H1 (cell line): ENCODE measurements around the gene ZDHHC8. TPM values are rescaled to one million over a fixed set of nuclear protein-coding genes. Genes with fewer than 3 reads are reported as not detected.

Source experiments
- CTCF ChIA-PET: fragments of 300-600 bp; sonication (Branson Sonifier 250); formaldehyde crosslinking; loops from one replicate; lab custom pipeline; 2021; ENCODE audit not compliant: partially characterized antibody; lab: Charles Lee
- POLR2A ChIA-PET: fragments of 300-600 bp; sonication (Branson Sonifier 250); formaldehyde crosslinking; loops from one replicate; lab custom pipeline; 2021; ENCODE audit warnings: inconsistent platforms; ENCODE audit not compliant: partially characterized antibody; lab: Charles Lee
- DNase-seq, 2 experiments: peaks; one replicate each; pipeline versions ENCODE4 v3.0.0 to v3.0.0-alpha.2; 2010 to 2022; ENCODE audit warnings: low spot score in 2 of 2, low read depth in 1 of 2, mixed read lengths in 1 of 2
- FAIRE-seq: peaks from 2 replicates; lab custom pipeline; 2011; peaks lifted over from hg19 to GRCh38; lab: Jason Lieb, UNC
- H2AFZ ChIP-seq: 2 replicates; pipeline ENCODE4 v1.8.1; 2012; ENCODE audit warnings: low read length, inconsistent platforms
- H2AK5ac ChIP-seq: 2 replicates; pipeline ENCODE4 v1.6.1; 2013; ENCODE audit warnings: low read depth, low read length
- H2BK120ac ChIP-seq: replicated peaks from 2 replicates; pipeline ENCODE3; 2013; ENCODE audit warnings: low read depth, low read length, inconsistent platforms
- H2BK12ac ChIP-seq: 2 replicates; pipeline ENCODE4 v1.6.1; 2013; ENCODE audit warnings: low read depth, low read length
- H2BK15ac ChIP-seq: 2 replicates; pipeline ENCODE4 v1.6.1; 2013; ENCODE audit warnings: low read length
- H2BK20ac ChIP-seq: 2 replicates; pipeline ENCODE4 v1.6.1; 2013; ENCODE audit warnings: low read length
- H2BK5ac ChIP-seq: 2 replicates; pipeline ENCODE4 v1.6.1; 2013; ENCODE audit warnings: low read depth, low read length
- H3K14ac ChIP-seq: 2 replicates; pipeline ENCODE4 v1.6.1; 2013; ENCODE audit warnings: inconsistent platforms; ENCODE audit not compliant: insufficient read length
- H3K18ac ChIP-seq: 2 replicates; pipeline ENCODE4 v1.6.1; 2013; ENCODE audit warnings: low read length; ENCODE audit errors: extremely low read depth
- H3K23ac ChIP-seq: 2 replicates; pipeline ENCODE4 v1.6.1; 2013; ENCODE audit warnings: inconsistent platforms; ENCODE audit not compliant: insufficient read length
- H3K23me2 ChIP-seq: 2 replicates; pipeline ENCODE4 v1.6.1; 2013; ENCODE audit warnings: low read depth, low read length
- H3K27ac ChIP-seq: 2 replicates; pipeline ENCODE4 v1.6.1; 2011; ENCODE audit warnings: low read depth, low read length, inconsistent platforms
- H3K27me3 ChIP-seq, 4 experiments: replicated peaks in 1 of 4; 1 replicate in 1 of 4; 2 replicates in 3 of 4; pipeline versions ENCODE4 v1.6.1 to v1.8.1; 2011 to 2013; ENCODE audit warnings: low read length in 3 of 4, mild to moderate bottlenecking in 3 of 4, inconsistent platforms in 2 of 4, mixed read lengths in 2 of 4, moderate library complexity in 1 of 4; ENCODE audit not compliant: control insufficient read depth in 3 of 4, insufficient read depth in 3 of 4; ENCODE audit errors: extremely low read depth in 1 of 4
- H3K36me3 ChIP-seq, 4 experiments: 2 replicates each; pipeline versions ENCODE4 v1.6.1 to v1.8.1; 2011 to 2013; ENCODE audit warnings: mild to moderate bottlenecking in 4 of 4, low read length in 3 of 4, moderate library complexity in 2 of 4, control low read depth in 1 of 4, inconsistent platforms in 1 of 4; ENCODE audit not compliant: insufficient read depth in 4 of 4, control insufficient read depth in 2 of 4
- H3K4ac ChIP-seq: replicated peaks from 2 replicates; pipeline ENCODE3; 2013; ENCODE audit warnings: low read length, low read depth, mixed read lengths, inconsistent platforms; ENCODE audit not compliant: insufficient read length
- H3K4me1 ChIP-seq, 4 experiments: replicated peaks in 1 of 4; 1 replicate in 1 of 4; 2 replicates in 3 of 4; pipeline versions ENCODE4 v1.6.1 to v1.8.1; 2011 to 2013; ENCODE audit warnings: low read length in 3 of 4, inconsistent platforms in 2 of 4, mixed read lengths in 1 of 4; ENCODE audit not compliant: insufficient read depth in 4 of 4, control insufficient read depth in 3 of 4
- H3K4me2 ChIP-seq, 2 experiments: 2 replicates each; pipeline versions ENCODE4 v1.6.1 to v1.8.1; 2011 to 2013; ENCODE audit warnings: low read depth in 2 of 2, low read length in 2 of 2, control low read depth in 1 of 2, inconsistent platforms in 1 of 2, mild to moderate bottlenecking in 1 of 2; ENCODE audit not compliant: insufficient read depth in 1 of 2
- H3K4me3 ChIP-seq, 4 experiments: fragments of 200-600, 300-600 bp in 1 of 4; sonication (generic), shearing (Covaris generic), sonication (Bioruptor Twin) in 1 of 4; 2 replicates each; pipeline versions ENCODE4 v1.5.1 to v1.8.1; 2011 to 2016; ENCODE audit warnings: low read length in 4 of 4, low read depth in 3 of 4, control low read depth in 2 of 4, inconsistent platforms in 2 of 4, mild to moderate bottlenecking in 2 of 4, mixed read lengths in 1 of 4, moderate library complexity in 1 of 4; ENCODE audit not compliant: insufficient read depth in 2 of 4; ENCODE audit errors: extremely low read depth in 1 of 4
- H3K56ac ChIP-seq: replicated peaks from 2 replicates; pipeline ENCODE3; 2013; ENCODE audit warnings: low read depth, mild to moderate bottlenecking, mixed read lengths, low read length, inconsistent platforms; ENCODE audit not compliant: insufficient read length
- H3K79me1 ChIP-seq: 2 replicates; pipeline ENCODE4 v1.6.1; 2013; ENCODE audit warnings: low read depth, low read length, control low read depth
- H3K79me2 ChIP-seq, 2 experiments: 2 replicates each; pipeline versions ENCODE4 v1.6.1 to v1.8.1; 2012 to 2013; ENCODE audit warnings: low read length in 2 of 2, mild to moderate bottlenecking in 2 of 2, inconsistent platforms in 1 of 2; ENCODE audit not compliant: insufficient read depth in 2 of 2, control insufficient read depth in 1 of 2
- H3K9ac ChIP-seq, 4 experiments: replicated peaks in 1 of 4; 1 replicate in 1 of 4; 2 replicates in 3 of 4; pipeline versions ENCODE4 v1.6.1 to v1.8.1; 2011 to 2013; ENCODE audit warnings: low read depth in 3 of 4, low read length in 3 of 4, control low read depth in 2 of 4, mild to moderate bottlenecking in 2 of 4, moderate library complexity in 2 of 4, inconsistent platforms in 1 of 4; ENCODE audit errors: extremely low read depth in 1 of 4
- H3K9me3 ChIP-seq, 2 experiments: 2 replicates each; pipeline versions ENCODE4 v1.6.1 to v1.8.1; 2012 to 2013; ENCODE audit warnings: mild to moderate bottlenecking in 2 of 2, moderate library complexity in 2 of 2, control low read depth in 1 of 2, inconsistent platforms in 1 of 2, low read depth in 1 of 2, low read length in 1 of 2, mixed read lengths in 1 of 2; ENCODE audit not compliant: insufficient read depth in 2 of 2
- H4K20me1 ChIP-seq, 2 experiments: replicated peaks in 1 of 2; 2 replicates each; pipeline versions ENCODE3 to v1.8.1; 2011 to 2013; ENCODE audit warnings: inconsistent platforms in 2 of 2, low read length in 2 of 2, mild to moderate bottlenecking in 1 of 2; ENCODE audit not compliant: insufficient read depth in 2 of 2, control insufficient read depth in 1 of 2
- H4K5ac ChIP-seq: 2 replicates; pipeline ENCODE4 v1.6.1; 2013; ENCODE audit warnings: low read length, low read depth, mixed read lengths, inconsistent platforms; ENCODE audit not compliant: insufficient read length
- H4K8ac ChIP-seq: 2 replicates; pipeline ENCODE4 v1.8.0; 2013; ENCODE audit warnings: mild to moderate bottlenecking, moderate library complexity, low read length, inconsistent platforms; ENCODE audit not compliant: insufficient read depth; ENCODE audit errors: extremely low read depth
- H4K91ac ChIP-seq: replicated peaks from 2 replicates; pipeline ENCODE3; 2013; ENCODE audit warnings: low read length, mixed read lengths, inconsistent platforms; ENCODE audit not compliant: insufficient read length
- FOSL1 ChIP-seq: IDR thresholded peaks from 2 replicates; pipeline ENCODE4 v1.6.1; 2011; ENCODE audit warnings: mild to moderate bottlenecking, low read depth, low read length, moderate library complexity; ENCODE audit not compliant: insufficient read depth
- WGBS, 2 experiments: shearing (Covaris generic) in 1 of 2; methylation state at CpG; one replicate each; pipeline versions ENCODE4 v1.1.6 to v1.1.7; 2013 to 2015; ENCODE audit warnings: low lambda C conversion rate in 2 of 2, mixed read lengths in 2 of 2, inconsistent platforms in 1 of 2, low coverage in 1 of 2, missing lambda C conversion rate in 1 of 2; ENCODE audit not compliant: insufficient replicate concordance in 2 of 2, insufficient coverage in 1 of 2, insufficient read length in 1 of 2; ENCODE audit errors: extremely low coverage in 1 of 2, missing lambda C conversion rate in 1 of 2; 5-methylcytosine and 5-hydroxymethylcytosine counted together
- polyA plus RNA-seq, 7 experiments: library from polyadenylated mRNA; depleted of rRNA in 3 of 7; stranded (reverse) in 5 of 7; unstranded in 2 of 7; fragments of >200 nt in 5 of 7; fragments of 200-250 nt in 2 of 7; gene quantifications; 1 replicate in 5 of 7; 2 replicates in 1 of 7; 4 replicates in 1 of 7; pipeline versions ENCODE4 v1.2.1 to v1.2.3, GENCODE V29; 2011 to 2013; ENCODE audit warnings: missing spikeins in 2 of 7, mixed read lengths in 2 of 7
- total RNA-seq: library from RNA; stranded (reverse); fragmentation: NEBNext Ultra II Directional; extraction: Animal tissue kit (Norgen Biotek cat#: 25700); gene quantifications from 2 replicates; pipeline ENCODE4 v1.2.1, GENCODE V29; 2021

Gene ZDHHC8
- total and polyA plus RNA-seq, 2 of the 8 experiments (the other 6 are each of a cell fraction or from before 2014, with no cell fraction given): 18.6 to 65.6 TPM

DNA sequence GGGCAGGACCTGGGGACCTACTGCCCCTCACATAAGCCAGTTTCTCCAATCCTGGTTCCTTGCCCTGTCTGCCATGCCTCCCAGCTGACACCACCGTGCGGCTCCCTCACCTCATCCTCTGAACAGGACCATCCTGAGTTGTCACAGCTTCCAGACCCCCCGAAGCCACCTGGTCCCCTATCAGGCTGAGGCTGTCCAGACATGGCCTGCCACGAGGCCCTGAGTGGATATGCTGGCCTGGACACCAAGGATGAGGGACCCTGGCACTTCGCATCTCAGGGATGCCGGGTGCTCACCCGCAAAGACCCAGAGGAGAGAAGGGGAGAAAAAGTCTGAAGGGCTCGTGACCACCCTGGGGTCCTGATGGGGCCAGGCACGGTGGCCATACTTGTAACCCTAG lies 35.1 kb downstream of the ZDHHC8 start:
- H3K4me3 ChIP-seq: no peak overlapping the region
- no peaks in the 10 kb centered on the region; a peak in 1 of 4 replicates for H3K9me3 ChIP-seq
- no peak overlapping the region for H2AFZ ChIP-seq
- H3K4ac ChIP-seq: no peak overlapping the region
- H3K23me2 ChIP-seq: peaks cover 15% of the 10 kb centered on the region; the same call in 1 of the 2 replicates
- H2BK20ac ChIP-seq: no peak overlapping the region
- 92% methylated on average over 8 of the region's 9 CpGs; no CpG with 5 or more reads in 1 of the 2 experiments for WGBS, 2 experiments
- H3K23ac ChIP-seq: no peak overlapping the region
- no peak overlapping the region for H3K27ac ChIP-seq
- H4K8ac ChIP-seq: no peak overlapping the region
- POLR2A ChIA-PET: no interaction called here
- H3K9ac ChIP-seq: no peak overlapping the region
- no peak overlapping the region; the same call in 1 of the 2 replicates for H2BK5ac ChIP-seq
- no peak overlapping the region for H3K56ac ChIP-seq
- no peak overlapping the region for H2BK120ac ChIP-seq
- H3K4me1 ChIP-seq: no peaks in the 10 kb centered on the region
- no peak overlapping the region for H3K14ac ChIP-seq
- no peaks in the 10 kb centered on the region for H3K36me3 ChIP-seq
- no peak overlapping the region for H3K18ac ChIP-seq
- FAIRE-seq (no peak), DNase-seq (no peak)
- H3K79me1 ChIP-seq: no peaks in the 10 kb centered on the region
- H2BK15ac ChIP-seq: no peak overlapping the region
- peaks cover 0 to 1% of the 10 kb centered on the region in 2 experiments for H4K20me1 ChIP-seq
- CTCF ChIA-PET: interaction anchor here (1.0 to 2.7 kb wide), 4 partner anchors 9 to 72 kb away, joined by 3 to 11 read pairs (median 7); no protein-coding TSS in a partner anchor
- no peak overlapping the region for H4K91ac ChIP-seq
- no peaks in the 10 kb centered on the region for H3K79me2 ChIP-seq
- no peak overlapping the region for H2BK12ac ChIP-seq
- no peak overlapping the region for H3K4me2 ChIP-seq
- H2AK5ac ChIP-seq: no peak overlapping the region
- H3K27me3 ChIP-seq: no peaks in the 10 kb centered on the region
- no peak overlapping the region for H4K5ac ChIP-seq
- no peak for TF ChIP-seq FOSL1
